CD4-positive, alpha-beta T cell treated with Interleukin-17A for 4 hours (primary cell): Measurements from ENCODE around the gene FRMD5.
A peak's percentile ranks its signal among the peaks of the same experiment; 100 is the strongest.

Experiments used
- DNase-seq: peaks from one replicate; pipeline ENCODE4 v3.0.0-alpha.2; 2020; ENCODE audit warnings: mixed read lengths

Gene FRMD5

DNA sequence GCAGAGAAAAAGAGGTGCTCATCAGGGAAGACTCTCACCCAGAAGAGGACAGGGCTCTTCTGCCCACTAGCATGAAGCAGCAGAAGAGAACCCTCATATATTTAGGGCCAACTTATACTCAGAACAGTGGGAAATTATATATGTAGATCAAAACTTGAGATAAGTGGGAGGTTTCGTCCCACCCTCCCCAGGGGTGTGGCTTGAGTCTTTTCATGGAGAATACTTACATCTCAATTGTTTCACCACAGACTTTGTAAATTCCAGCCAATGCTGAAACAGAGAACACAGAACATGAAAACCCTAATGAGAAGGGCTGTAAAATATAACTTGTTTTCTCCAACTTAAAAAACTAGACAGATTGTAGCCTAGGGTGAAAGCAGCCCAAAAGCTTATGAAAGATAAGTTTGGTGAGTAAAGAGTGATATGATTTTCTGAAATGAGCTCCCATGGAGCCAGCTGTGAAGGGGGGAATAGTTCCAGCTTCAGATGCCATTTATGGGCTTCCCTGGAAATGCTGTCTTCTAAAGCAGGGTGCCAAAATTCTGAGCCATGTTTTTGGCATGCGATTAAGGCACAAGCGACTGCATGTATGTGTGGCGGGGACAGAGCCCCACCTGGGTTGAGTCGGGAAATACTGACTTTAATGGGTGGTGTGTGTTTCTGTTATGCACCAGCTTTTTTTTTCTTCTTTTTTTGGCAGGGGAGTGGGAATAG, 275.4 kb downstream of the FRMD5 start:
- DNase-seq: no peak

DNA sequence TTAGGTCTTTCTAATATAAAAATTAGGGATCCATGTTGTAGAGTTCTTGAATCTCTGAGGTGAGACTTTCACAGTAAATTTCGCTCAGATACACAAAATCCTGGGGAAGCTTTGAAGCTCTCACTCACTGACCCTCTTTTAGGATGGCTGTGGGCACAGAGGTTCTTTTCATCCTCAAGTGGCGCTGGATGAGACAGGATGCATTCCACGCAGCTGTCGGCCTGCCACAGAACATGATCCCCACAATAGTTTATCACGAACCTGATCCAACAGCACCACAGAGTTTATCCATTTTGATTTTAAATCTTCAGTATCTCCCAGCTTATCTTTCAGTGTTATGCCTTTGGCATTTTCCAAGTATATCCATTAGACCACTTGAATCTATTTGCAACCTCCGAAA, 276.4 kb downstream of the FRMD5 start:
- no peak for DNase-seq

DNA sequence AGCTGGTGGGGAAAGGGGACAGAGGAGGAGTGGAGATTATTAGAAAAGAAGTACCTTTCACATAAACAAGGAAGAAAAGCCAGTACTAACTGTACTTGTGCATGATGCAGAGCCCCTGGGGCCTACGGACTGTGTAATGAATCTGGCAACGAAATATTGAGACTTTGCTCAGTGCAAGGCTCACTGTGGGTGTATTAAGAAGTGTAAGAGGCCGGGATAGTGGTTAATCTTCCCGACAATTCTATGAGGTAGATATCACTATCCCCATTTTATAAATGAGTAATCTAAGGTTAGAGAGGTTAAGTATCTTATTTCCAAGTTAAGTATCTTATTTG, 278.8 kb downstream of the FRMD5 start:
- DNase-seq: no peak

DNA sequence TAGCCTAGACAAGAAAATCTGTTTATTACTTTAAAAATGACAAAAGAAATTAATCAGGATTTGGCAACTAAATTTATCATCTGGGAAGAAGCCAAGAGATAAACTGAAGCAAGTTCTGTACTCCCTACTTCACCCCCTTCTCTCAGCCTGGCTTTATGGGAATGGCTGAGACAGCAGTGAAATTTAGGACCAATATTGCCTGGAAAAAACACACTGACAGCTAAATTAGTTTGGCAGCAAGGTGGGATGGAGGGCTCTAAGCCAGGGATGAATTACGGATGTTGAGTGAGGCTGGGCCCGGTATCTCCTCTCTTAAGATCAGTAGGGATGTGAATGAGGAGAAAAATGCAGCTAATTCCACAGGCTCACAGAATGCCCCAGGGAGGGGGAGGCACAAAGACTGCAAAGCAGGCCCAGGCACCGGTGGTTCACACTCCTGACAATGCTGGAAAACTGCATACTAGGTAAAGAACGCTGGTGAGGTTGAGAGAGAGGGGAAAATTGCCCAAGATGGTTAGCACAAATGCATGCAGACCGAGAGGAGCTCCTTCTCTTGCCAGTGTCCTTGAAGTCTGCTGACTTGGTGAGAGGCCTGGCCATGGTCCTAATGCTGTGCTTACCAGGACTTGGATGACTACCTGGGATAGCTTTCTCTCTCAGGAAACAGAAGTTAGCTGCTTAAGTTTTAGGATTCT, 279.3 kb downstream of the FRMD5 start:
- no peak for DNase-seq

DNA sequence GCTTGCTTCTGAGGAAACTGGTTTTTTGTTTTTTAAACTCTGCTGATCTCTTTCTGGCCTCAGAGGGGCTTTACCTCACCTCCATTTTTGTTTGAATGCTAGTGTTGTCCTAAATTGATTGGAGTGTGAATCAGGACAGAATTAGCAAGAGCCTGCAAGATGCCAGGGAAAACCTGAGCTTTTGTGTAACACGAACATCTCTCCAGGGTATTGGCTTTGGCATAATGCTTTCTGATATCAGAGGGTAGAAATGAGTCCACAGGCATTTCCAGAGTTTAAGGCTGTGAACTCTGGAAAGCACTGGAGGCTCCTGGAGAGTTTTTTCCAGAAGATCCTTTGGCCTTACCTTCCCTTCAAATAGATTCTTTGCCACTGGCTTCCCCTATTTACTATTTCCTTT, 281.1 kb downstream of the FRMD5 start:
- DNase-seq: no peak

DNA sequence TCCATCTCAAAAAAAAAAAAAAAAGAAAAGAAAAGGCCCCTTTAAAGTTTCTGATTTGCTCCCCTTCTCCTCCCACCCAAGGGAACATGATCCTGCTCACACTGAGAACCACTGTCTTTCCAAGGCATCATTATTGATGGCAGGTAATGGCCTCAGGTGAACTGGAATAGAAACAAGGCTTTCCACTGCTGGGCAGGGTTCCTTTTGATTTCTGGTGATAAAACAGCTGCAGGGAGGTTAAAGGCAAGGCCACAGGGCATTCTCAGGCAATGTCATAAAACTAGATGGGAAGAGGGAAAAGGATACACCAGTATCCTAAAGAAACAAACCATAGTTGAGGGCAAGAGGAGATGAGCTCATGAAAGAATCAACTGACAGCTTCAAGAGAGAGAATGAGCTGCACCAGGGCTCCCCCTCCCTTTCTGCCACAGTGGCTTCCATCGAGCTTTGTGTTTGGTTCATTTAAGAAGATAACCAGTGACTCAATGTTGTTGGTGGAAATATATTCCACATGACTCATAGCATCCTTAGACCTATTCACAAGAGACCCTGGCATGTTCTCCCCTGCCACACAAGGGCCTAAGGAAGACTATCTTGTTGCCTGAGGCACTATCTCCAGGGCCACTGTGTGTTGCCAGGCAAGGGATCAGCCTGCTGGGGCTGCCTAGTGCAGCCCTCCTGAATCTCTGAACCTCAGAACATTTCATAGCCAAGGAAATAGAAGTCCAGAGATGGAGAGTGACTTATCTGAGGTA, 281.9 kb downstream of the FRMD5 start:
- DNase-seq: no peak

DNA sequence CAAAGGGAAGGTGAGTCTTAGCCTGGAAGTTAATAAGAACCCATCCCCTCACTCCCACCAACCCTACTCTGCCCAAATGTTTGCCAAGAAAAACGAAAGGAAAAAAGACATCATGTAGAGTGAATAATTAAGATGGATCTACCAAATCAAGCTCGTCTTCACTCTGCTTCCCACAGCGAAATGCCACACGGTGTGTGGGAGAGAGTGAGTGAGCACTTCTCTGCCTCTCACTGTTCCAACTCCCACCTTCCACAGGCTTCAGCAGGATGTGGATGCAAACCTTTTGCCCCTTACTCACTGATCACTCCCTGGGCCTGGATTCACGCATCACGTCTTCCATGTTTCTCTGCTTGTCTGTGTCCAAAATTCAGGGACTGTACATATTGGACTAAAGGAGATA, 282.9 kb downstream of the FRMD5 start:
- DNase-seq: no peak

DNA sequence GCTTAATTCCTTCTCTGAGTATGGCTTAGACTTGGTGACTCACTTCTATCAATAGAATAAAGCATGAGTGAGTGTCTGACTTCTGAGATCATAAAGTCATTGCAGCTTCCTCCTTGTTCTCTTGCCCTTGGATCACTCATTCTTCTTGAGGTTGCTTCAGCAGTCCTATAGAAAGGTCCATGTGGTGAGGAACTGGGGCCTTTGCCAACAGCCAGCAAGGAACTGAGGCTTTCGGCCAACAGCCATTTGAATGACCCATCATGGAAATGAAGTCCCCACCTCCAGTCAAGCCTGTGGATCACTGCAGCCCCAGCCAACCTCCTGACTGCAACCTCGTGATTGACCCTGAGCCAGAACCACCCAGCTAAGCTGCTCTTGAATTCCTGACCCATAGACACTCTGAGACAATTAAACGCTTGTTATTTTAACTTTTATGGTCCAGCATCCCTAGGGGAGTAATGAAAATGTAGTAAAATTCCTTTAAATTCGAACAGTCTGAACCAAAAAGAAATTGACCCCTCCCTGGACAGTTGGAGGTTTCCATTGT, 283.8 kb downstream of the FRMD5 start:
- no peak for DNase-seq

DNA sequence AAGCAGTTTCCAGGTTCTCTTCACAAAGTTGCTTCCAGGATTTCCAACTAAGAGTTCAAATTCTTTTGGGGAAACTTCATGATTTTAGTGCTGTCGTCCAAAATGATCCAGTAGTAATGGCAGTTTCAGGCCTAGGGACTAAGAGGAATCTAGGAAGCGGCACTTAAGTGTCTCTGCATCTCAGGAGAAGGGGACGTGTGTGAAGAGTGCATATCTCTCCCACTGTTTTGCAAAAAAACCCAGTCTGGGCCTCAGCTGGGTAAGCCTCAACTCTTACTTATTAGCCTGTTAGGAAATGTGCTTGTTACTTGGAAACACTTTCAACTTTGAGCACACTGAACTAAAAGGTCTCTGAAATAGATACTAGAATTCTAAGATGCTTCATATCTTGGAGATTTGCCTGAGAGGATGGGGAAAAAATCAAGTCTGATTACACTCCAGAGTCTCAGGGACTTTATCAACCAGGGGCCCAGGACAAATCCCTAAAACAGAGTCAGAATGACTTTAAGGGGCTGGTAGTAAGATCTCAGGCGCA, 286.5 kb downstream of the FRMD5 start:
- no peak for DNase-seq

DNA sequence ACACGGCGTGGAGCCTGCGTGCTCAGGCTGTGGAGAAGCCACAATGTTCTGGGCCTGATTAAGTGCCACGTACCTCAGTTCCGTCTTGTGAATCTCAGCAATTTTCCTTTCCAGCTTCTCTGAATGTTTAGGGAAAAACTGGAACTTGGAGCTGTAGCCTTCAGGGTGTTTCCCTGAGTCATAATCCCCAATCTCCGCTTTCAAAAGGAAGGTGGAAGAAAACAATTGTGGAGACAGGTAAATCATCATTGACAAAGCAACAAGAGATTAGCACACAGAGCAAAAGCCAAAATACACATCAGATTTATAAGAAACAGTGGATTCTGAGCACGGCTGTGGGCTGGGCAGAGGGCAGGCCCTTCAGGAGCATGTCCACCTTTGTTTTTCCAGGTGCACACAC, 289.3 kb downstream of the FRMD5 start:
- DNase-seq: no peak

DNA sequence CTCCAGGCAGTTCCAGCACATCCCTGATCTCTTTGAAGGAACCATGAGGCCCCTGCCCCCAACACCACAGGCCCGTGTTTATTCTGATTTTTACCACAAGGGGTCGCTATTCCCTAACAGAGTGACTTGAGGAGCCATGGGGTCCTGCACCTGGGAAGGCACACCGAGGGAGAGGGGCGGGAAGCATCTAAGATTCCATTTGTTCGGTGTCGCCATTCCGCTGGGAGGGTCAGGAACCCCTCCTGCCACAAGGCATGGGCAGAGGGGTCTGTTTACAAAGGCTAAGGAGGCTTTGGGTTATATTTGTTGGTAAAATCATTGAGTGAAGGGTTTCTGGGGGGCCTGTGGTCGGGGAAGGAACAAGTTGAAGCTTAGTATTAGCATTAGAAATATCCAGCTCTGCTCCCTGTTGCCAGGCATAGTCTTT, 291.2 kb downstream of the FRMD5 start:
- DNase-seq: peak; percentile 50

DNA sequence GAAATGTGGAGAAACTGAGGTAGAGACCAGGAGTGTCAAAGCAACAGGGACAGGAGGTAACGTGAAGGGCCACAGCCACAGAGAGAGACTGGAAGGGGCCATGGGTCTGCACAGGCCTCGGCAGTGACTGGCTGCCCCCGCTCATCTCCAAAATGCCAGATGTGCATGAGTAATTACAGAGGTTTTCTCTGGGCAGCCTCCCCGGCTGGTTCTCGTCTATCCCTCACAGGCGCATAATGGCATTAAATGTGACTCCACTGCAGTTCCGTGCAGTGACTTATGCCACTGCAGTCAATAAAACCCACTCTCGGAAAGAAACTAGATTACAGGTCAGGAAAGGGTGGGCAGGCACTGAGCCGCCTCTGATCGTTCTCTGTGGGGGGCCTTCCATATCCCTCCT, 293.6 kb downstream of the FRMD5 start:
- DNase-seq: no peak

DNA sequence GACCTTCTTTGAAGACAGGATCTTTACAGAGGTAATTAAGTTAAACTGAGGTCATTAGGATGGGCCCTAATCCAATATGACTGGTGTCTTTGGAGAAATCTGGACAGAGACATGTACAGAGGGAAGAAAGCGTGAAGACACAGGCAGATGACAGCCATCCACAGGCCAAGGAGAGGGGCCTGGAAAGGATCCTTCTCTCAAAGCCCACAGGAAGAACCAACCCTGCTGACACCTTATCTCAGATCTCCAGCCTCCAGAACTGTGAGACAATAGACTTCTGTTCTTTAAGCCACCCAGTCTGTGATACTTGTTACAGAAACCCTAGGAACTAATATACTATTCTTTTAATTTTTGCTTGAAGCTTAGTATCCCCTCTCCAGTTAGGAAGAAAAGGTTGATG, 294.1 kb downstream of the FRMD5 start:
- DNase-seq: no peak

DNA sequence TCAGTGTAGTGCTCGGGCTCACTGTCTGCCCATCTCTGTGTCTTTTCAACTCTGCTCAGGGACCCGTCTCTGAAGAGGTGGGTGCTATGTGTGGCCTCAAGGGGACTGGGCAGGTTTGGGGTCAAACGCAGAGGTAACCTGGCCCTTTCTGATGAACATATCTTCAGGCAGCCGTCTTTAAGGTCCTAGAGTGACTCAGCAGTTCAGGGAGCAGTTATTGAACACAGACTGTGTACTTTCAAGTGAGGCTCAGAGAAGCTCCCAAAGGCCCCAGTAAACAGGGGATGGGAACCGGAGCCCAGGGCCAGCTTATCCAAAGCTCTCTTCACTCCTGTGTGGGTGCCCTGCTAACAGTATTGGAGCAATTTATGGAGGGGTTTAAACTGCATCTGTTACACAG, 295.1 kb downstream of the FRMD5 start:
- DNase-seq: no peak

DNA sequence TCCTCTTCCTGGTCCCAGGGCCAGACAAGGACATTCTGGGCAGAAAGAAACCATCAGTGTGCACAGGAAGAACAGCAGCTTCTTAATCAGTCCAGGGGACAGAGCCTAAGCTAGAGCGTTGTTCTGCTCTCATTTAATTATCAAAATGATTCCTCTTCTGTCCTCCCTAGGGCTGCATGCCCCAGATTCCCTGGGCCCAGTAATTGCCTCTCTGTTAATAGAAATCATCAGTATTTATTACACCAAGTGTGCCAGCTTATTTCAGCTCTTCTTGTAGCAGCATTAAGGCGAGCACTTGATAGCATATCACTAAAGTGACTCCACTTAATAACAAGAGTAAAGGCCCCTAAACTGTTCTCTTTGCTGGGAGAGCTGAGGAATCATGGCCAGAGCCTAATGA, 296.2 kb downstream of the FRMD5 start:
- no peak for DNase-seq

DNA sequence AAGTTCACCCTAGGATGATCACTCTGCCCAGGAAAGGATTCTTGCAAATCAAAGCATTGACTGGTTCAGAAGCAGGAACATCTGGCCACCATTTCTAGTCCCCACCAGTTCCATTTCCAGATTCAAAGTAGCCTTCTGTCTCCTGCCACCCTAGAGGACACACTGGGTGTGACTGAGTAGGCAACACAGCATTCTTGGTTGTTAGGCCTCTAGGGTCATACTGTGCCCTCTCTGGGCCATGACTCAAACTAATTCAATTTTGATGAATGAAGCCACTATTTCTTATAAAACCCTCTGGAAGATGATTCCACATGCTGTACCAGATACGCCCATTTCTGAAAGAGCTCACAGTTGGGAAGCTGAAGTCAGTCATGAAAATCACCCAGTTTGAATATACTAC, 298.5 kb downstream of the FRMD5 start:
- no peak for DNase-seq

DNA sequence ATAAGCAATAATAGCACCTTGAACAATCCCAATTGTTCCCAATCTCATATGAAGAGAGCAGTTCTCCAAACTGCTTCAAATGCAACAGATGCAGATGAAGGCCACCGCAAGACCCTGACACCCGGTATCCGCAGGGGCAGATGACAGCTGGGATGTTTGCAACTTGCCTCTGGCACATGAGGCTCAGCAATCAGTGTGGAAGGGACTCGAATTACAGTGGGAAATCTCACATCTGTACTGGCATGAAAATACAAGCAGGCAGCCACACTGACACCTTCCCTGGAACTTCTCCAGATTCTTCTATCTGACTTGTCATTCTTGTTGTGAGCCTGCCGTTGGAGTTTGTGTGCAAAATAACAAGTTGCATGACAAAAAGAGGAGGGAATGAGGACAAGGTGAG, 299.5 kb downstream of the FRMD5 start:
- DNase-seq: no peak

DNA sequence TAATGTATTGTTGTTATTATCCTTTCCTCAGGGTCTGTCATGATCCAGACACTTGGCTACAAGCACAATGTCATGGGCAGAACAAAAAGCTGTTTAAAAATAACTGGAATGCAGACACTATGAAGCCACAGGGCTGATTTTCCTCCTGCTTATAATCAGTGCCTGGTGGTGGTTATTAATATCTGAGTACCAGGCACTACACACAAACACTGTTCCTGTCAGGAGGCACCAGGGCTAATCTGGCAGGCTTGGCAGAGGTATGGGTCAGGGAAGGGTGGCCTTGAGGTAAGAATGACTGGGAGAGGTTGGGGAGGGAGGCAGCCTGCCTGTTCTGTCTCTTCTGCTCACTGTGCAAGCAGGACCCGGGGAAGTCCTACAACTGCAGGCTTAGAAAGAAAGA, 301.1 kb downstream of the FRMD5 start:
- DNase-seq: no peak

DNA sequence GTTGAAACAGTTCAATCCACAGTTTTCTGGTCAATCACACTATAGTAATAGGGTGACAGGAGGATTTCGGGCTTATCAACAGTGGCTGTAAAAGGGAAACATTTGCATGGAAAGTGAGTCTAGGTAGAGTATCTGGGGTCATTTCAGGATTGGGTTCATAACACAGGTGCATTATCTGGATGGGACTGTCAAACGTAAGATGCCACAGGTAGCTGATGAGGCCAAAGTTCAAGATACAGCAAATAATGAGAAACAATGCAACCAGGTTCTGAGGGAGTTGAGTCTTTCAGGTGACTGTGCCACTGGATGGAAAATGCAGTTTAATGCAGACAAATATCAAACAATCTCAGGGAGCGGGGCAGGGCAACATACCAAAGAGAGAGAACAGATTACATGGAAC, 306.0 kb downstream of the FRMD5 start:
- DNase-seq: no peak

DNA sequence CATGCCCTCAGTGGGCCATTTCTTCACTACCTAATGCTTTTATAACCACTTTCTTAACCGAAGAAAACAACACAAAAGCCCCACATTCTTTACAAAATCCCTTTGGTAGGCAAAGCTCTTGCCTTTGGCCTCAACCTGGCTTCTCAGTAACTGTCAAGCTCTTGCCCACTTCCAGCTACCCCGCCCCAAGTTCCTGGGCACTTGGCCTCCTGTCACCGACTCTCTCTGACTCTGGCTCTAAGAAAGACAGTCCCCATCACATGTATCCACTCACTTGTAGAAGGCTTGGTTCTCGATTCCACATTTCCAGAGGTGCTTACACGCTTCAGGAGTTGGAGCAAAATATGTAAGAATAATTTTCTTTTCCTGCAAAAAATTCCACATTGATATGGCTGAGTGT, 307.2 kb downstream of the FRMD5 start:
- DNase-seq: no peak

DNA sequence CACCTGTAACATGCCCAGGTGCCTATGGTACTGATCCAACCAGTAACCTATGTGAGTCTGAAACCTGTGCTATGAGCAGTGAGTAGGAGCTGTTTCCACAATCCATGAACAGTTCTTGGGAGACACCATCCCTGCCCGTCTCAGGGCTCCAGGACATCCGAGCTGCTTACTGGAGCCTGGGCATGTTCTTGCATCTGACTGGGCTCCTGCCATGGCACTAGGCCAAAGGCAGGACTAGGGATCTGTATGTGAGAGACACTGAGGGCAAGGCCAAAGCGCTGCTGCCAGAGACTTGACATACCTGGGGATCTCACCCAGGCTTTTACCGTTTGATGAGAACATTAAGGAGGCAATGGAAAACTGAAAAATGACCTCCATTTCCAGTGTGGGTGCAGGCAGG, 308.5 kb downstream of the FRMD5 start:
- DNase-seq: no peak

DNA sequence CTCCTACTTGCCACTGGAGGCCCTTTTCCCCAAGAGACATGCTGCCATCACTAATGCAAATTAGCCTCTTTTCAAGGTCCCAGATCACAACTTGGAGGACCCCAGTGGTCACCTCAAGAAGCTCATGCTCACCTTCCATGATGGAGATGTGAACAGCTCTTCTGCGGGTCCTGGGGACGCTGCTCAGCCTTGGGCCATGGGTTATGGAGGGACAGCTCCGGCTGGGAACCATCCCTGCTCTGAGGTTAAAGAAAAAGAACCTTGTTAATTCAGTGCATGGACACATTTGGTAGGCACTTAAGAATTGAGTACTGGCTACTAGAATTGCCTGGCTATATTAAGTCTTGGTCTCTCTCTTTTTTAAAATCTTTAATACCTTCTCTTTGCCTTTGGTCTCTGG, 311.5 kb downstream of the FRMD5 start:
- no peak for DNase-seq

DNA sequence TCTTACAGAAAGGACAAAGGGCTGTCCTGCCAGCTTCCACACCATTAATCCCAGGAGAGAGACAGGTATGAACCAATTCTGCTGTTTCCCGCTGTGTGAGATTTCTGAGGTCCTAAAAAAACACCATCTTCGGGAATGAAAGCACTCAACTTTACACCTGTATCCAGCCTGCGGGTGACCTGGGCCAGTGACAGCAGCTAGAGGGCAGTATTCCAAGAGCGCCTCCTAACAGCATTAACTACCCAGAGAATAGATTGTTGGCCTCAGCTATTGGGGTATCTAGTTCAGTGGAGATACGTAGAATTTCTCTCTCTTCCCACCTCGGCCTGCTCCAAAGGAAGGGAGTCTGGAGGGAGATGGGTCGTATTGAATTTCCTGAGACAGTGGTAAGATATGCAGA, 313.1 kb downstream of the FRMD5 start:
- no peak for DNase-seq

DNA sequence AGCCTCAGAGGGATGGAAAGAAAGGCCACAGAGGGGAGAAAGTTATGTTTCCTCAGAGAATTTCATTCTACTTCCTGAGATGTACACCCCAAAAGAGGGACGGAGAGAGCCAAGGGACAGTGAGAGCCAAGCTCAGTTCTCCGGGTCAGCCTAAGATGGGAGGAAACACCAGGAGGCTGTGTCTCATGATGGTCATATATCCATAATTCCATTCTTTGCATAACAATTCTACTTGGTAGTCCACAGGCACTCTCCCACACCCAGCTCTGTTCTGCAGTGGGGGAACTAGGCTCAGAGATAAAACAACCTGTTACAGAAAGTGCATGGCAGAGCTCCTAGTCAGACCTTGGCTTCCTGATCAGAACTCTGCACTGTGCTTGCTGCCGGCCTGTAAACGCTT, 313.8 kb downstream of the FRMD5 start:
- DNase-seq: no peak
